PC-9 (cell line): Measurements from ENCODE around the gene TMEM9B.

Experiments used
- CTCF ChIP-seq: fragments of 200-600 bp; sonication (generic); conservative IDR thresholded peaks from 2 replicates; pipeline ENCODE4 v1.6.1; 2017; ENCODE audit warnings: mixed run types, antibody characterized with exemption, mild to moderate bottlenecking, moderate library complexity
- EZH2 ChIP-seq: fragments of 200-600 bp; sonication (generic); IDR thresholded peaks from 2 replicates; pipeline ENCODE4 v1.8.0; 2017; ENCODE audit warnings: antibody characterized with exemption, low read depth

- no peak for TF ChIP-seq EZH2
- no peak for TF ChIP-seq CTCF
Measured at GRCh38 chr11:8947230-8947943, 16.9 kb downstream of the TMEM9B start.
